Neural progenitor cell (in vitro differentiated cells): ENCODE measurements around the gene MESP2.

Experiments
- EZH2 ChIP-seq: fragments of 200-600 bp; sonication (generic); IDR thresholded peaks from 2 replicates; pipeline ENCODE4 v1.6.1; 2017; ENCODE audit warnings: antibody characterized with exemption, mild to moderate bottlenecking, moderate library complexity
- EZH2phosphoT487 ChIP-seq: fragments of 200-600 bp; sonication (generic); IDR thresholded peaks from 2 replicates; pipeline ENCODE4 v1.6.1; 2017; ENCODE audit warnings: antibody characterized with exemption
- TF ChIP-seq, protein P1 (sequence below): fragments of 200-600 bp; sonication (generic); IDR thresholded peaks from 2 replicates; pipeline ENCODE4 v1.5.1; 2017; ENCODE audit warnings: antibody characterized with exemption, mild to moderate bottlenecking

DNA sequence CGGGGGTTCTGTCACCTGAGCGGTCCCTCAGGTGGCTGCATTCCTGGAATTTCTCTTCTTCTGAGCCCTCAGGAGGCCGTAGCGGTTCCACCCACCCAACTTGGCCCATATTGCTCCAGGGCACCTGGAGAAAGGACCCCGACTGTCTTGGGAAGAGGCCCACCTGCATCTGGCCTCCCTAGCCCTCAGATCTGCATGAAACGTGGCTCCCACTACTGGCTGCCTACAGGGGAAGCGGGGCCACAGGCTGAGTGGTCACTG is 48.4 kb downstream of the MESP2 start:
- TF ChIP-seq, protein P1, sequence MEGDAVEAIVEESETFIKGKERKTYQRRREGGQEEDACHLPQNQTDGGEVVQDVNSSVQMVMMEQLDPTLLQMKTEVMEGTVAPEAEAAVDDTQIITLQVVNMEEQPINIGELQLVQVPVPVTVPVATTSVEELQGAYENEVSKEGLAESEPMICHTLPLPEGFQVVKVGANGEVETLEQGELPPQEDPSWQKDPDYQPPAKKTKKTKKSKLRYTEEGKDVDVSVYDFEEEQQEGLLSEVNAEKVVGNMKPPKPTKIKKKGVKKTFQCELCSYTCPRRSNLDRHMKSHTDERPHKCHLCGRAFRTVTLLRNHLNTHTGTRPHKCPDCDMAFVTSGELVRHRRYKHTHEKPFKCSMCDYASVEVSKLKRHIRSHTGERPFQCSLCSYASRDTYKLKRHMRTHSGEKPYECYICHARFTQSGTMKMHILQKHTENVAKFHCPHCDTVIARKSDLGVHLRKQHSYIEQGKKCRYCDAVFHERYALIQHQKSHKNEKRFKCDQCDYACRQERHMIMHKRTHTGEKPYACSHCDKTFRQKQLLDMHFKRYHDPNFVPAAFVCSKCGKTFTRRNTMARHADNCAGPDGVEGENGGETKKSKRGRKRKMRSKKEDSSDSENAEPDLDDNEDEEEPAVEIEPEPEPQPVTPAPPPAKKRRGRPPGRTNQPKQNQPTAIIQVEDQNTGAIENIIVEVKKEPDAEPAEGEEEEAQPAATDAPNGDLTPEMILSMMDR: no peak
- TF ChIP-seq EZH2phosphoT487 (no peak), EZH2 (no peak)
